GM18519 (cell line): ENCODE results near the gene CEBPB.
"Not testable (repeated sequence)": the region's sequence is repeated elsewhere in the genome, so short reads cannot be mapped to it uniquely, and the experiment has no call there.

Experiments
- ATAC-seq: cut with Tn5 transposase; IDR thresholded peaks from one replicate; pipeline ENCODE4 v1.9.1; 2021; ENCODE audit warnings: mild to moderate bottlenecking, moderate library complexity; ENCODE audit not compliant: unreplicated experiment, low FRiP score

CEBPB gene

GRCh38 chr20:50190251-50191064, at the start of gene CEBPB:
Gene CEBPB, plus strand, starts transcription at chr20:50190830. Its CDS starts 204 bp downstream, at chr20:50191034.
- ATAC-seq, result no peak

GRCh38 chr20:50141018-50141675, 49.5 kb upstream of the CEBPB start:
- ATAC-seq, result no peak

GRCh38 chr20:50141811-50142561, 48.6 kb upstream of the CEBPB start:
- ATAC-seq, result no peak

GRCh38 chr20:50142812-50143211, 47.8 kb upstream of the CEBPB start:
- no peak for ATAC-seq

- no peak for ATAC-seq
Measured at GRCh38 chr20:50144362-50144761, 46.3 kb upstream of the CEBPB start.

GRCh38 chr20:50145566-50145965, 45.1 kb upstream of the CEBPB start:
- ATAC-seq, result no peak

GRCh38 chr20:50146214-50146613, 44.4 kb upstream of the CEBPB start:
- ATAC-seq, result no peak

GRCh38 chr20:50146732-50147662, 43.6 kb upstream of the CEBPB start:
- ATAC-seq, result no peak

GRCh38 chr20:50149481-50150254, 41.0 kb upstream of the CEBPB start:
- no peak for ATAC-seq

GRCh38 chr20:50151034-50151743, 39.4 kb upstream of the CEBPB start:
- no peak for ATAC-seq

- no peak for ATAC-seq
Measured at GRCh38 chr20:50152394-50153152, 38.1 kb upstream of the CEBPB start.

- ATAC-seq, result no peak
Measured at GRCh38 chr20:50153153-50153499, 37.5 kb upstream of the CEBPB start.

GRCh38 chr20:50153500-50154377, 36.9 kb upstream of the CEBPB start, which contains the start of gene PEDS1:
Gene PEDS1, minus strand, starts transcription at chr20:50153723. Its CDS starts 86 bp downstream, at chr20:50153637.
- ATAC-seq, result peak; percentile 85

- not testable (repeated sequence) for ATAC-seq
Measured at GRCh38 chr20:50161494-50161893, 29.1 kb upstream of the CEBPB start.

- ATAC-seq, result no peak
Measured at GRCh38 chr20:50163570-50164317, 26.9 kb upstream of the CEBPB start.
